GM12801 (cell line): Measurements from ENCODE around the gene NGLY1.

Experiments used
- TF ChIP-seq, protein P1 (sequence below): IDR thresholded peaks from one replicate; pipeline ENCODE4 v1.5.1; 2011; ENCODE audit warnings: control low read depth; ENCODE audit not compliant: insufficient read length; ENCODE audit errors: extremely low read depth

NGLY1 gene

DNA sequence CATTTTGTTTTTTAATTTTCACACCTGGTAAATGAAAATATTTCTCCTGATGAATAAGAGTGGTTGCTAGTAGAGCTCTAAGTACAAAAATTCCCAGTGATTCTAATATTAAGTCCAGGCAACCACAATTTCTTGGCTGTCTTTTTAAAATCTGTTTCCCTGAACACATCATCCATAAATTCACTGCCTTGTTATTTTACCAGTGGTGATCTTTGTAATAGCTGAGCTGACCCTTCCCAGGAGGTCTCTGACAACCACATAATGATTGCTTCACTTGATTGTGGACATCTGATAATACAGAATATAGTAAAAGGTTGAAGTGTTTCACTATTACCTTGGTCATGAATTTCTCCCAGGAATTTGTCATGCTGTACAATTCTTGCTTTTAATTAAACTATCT, 104.7 kb downstream of the NGLY1 start:
- TF ChIP-seq, protein P1, sequence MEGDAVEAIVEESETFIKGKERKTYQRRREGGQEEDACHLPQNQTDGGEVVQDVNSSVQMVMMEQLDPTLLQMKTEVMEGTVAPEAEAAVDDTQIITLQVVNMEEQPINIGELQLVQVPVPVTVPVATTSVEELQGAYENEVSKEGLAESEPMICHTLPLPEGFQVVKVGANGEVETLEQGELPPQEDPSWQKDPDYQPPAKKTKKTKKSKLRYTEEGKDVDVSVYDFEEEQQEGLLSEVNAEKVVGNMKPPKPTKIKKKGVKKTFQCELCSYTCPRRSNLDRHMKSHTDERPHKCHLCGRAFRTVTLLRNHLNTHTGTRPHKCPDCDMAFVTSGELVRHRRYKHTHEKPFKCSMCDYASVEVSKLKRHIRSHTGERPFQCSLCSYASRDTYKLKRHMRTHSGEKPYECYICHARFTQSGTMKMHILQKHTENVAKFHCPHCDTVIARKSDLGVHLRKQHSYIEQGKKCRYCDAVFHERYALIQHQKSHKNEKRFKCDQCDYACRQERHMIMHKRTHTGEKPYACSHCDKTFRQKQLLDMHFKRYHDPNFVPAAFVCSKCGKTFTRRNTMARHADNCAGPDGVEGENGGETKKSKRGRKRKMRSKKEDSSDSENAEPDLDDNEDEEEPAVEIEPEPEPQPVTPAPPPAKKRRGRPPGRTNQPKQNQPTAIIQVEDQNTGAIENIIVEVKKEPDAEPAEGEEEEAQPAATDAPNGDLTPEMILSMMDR: no peak

DNA sequence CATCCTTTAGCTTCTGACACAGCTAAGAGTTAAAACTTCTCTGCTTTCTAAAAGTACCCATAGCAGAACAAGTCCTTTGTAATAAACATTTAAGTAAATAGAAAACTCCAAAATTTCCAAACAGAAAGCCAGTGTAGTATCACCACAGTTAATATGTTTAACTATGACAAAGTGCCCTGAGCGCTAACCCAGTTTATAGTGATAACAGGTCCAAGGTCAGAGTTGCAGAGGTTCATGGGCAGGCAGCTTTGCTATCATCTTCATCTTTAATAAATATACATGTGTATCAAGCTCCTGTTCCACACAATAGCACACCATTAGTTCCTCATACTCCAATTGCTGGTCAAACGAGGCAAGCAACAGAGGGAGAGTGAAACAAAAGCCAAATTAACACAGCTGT, 106.1 kb downstream of the NGLY1 start:
- TF ChIP-seq, protein P1: no peak

DNA sequence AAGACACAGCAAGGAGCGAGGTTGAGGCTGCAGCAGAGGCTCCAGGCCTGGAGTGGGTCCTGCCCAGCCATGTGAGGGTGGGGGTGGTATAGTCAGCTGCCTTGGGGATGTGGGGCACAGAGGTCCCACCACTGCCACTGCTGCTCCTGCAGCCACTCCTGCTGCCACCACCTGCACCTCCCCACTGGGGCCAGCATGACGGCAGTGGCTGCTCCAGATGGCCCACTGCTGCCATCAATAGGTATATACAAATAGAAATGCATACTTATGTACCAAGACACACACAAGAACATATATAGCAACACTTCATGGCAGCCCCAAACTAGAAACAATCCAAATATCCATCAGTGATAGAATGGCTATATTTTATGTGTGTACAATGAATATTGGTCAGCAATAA, 108.6 kb downstream of the NGLY1 start:
- TF ChIP-seq, protein P1: no peak

DNA sequence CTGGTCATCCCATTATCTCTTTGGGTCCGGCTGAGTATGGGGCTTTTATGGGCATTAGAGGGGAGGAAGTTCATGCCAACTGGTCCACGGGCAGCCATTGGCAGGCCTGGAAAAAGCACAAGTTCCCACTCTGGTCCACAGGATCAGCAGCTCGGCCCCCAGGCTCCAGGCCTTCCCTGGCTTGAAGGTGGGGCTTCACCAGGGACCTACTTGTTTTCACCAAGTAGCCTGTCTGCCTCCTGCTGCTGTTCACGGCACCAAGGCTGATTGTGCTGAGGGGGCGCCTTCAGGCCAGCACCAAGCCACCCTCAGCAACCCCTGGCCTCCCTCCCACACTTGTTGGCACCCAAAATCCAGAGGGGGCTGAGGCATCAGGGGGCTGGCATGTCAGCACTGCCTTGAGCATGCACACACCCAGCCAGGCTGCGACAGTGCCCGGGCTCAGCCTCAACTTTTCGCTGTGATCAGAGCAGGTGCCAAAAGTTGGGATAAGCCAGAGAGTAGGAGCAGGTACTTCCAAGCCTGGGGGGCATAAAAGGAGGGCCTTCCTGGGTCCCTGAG, 109.4 kb downstream of the NGLY1 start:
- TF ChIP-seq, protein P1: no peak
